Kidney (tissue), 14 donors: ENCODE data around the gene PALLD. TPM values are rescaled to one million over a fixed set of nuclear protein-coding genes. Genes with fewer than 3 reads are reported as not detected.

Experiments used
- DNase-seq, 5 donors: peaks; one replicate each; pipeline ENCODE4 v3.0.0-alpha.2; 2013 to 2020
- FAIRE-seq: peaks from 2 replicates; lab custom pipeline; 2012; peaks lifted over from hg19 to GRCh38; lab: Jason Lieb, UNC
- H3K27ac ChIP-seq, 2 donors: one replicate each; pipeline ENCODE4 v1.7.0; 2013; ENCODE audit warnings: low read depth in 2 of 2, low read length in 2 of 2, inconsistent platforms in 1 of 2
- H3K27me3 ChIP-seq: one replicate; pipeline ENCODE4 v1.7.1; 2013; ENCODE audit warnings: low read length, inconsistent platforms; ENCODE audit not compliant: control insufficient read depth, insufficient read depth
- H3K36me3 ChIP-seq, 3 donors: one replicate each; pipeline versions ENCODE4 v1.7.0 to v1.7.1; 2013; ENCODE audit warnings: low read length in 3 of 3, control low read depth in 1 of 3, inconsistent platforms in 1 of 3; ENCODE audit not compliant: insufficient read depth in 3 of 3, control insufficient read depth in 2 of 3
- H3K4me1 ChIP-seq, 3 donors: one replicate each; pipeline versions ENCODE4 v1.7.0 to v1.7.1; 2013; ENCODE audit warnings: low read length in 3 of 3, inconsistent platforms in 1 of 3, low read depth in 1 of 3; ENCODE audit not compliant: control insufficient read depth in 2 of 3, insufficient read depth in 2 of 3
- H3K4me3 ChIP-seq, 3 donors: one replicate each; pipeline versions ENCODE4 v1.7.0 to v1.8.1; 2013; ENCODE audit warnings: low read length in 3 of 3, control low read depth in 1 of 3, inconsistent platforms in 1 of 3
- H3K9ac ChIP-seq, 3 donors: one replicate each; pipeline versions ENCODE4 v1.7.0 to v1.7.1; 2013; ENCODE audit warnings: low read length in 3 of 3, control low read depth in 1 of 3, inconsistent platforms in 1 of 3
- H3K9me3 ChIP-seq, 3 donors: one replicate each; pipeline versions ENCODE4 v1.7.0 to v1.7.1; 2013; ENCODE audit warnings: low read length in 3 of 3, control low read depth in 1 of 3, inconsistent platforms in 1 of 3; ENCODE audit not compliant: control insufficient read depth in 2 of 3, insufficient read depth in 1 of 3
- intact Hi-C: fragments of 100-400 bp; cut with DNase I; formaldehyde crosslinking; loops from one replicate; pipeline ENCODE4 v1.11.1; 2022
- polyA plus RNA-seq: library from polyadenylated mRNA; stranded (reverse); fragments of 350-450 nt; fragmentation: Illumina TruSeq; extraction: RNeasy Lipid Tissue Mini Kit (QIAGEN cat#74804); gene quantifications from one replicate; pipeline ENCODE4 v1.2.3, GENCODE V29; 2014; ENCODE audit warnings: low read depth, low replicate concordance; ENCODE audit not compliant: insufficient read depth
- total RNA-seq: library from RNA; stranded (reverse); fragmentation: NEBNext Ultra II Directional; extraction: Animal tissue kit (Norgen Biotek cat#: 25700); gene quantifications from one replicate; pipeline ENCODE4 v1.2.1, GENCODE V29; 2021
- TF ChIP-seq, protein P1 (sequence below): IDR thresholded peaks from 3 replicates; pipeline ENCODE4 v1.5.1; 2012; ENCODE audit warnings: mild to moderate bottlenecking, moderate library complexity, borderline replicate concordance; ENCODE audit not compliant: insufficient read depth; ENCODE audit errors: extremely low read depth
- donor health status: control.
- donor health status: control.
- donor health status: control.
- donor health status: control.
- donor health status: control.
- donor health status: DM: yes; HTN: yes; CAD: no.
- donor health status: Normal renal cell carcinoma (clear cell type).

PALLD gene
- total and polyA plus RNA-seq, 2 donors from 2014 or later, result 43.4 to 120 TPM

DNA sequence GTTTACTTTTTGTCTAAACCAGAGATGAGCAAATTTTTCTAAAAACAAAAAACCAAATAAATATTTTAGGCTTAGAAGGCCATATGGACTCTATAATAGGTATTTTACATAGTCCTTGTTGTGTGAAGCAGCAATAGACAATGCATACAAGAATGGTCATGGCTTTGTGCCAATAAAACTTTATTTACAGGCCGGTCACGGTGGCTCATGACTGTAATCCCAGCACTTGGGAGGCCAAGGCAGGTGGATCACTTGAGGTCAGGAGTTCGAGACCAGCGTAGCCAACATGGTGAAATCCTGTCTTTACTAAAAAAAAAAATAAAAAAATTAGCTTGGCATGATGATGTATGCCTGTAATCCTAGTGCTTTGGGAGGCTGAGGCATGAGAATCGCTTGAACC is 285.6 kb downstream of the PALLD start:
- intact Hi-C loops, result no loop called here
- no peak for FAIRE-seq
- H3K4me3 ChIP-seq, result no peak overlapping the region
- no peaks in the 10 kb centered on the region for H3K27me3 ChIP-seq
- TF ChIP-seq, protein P1, sequence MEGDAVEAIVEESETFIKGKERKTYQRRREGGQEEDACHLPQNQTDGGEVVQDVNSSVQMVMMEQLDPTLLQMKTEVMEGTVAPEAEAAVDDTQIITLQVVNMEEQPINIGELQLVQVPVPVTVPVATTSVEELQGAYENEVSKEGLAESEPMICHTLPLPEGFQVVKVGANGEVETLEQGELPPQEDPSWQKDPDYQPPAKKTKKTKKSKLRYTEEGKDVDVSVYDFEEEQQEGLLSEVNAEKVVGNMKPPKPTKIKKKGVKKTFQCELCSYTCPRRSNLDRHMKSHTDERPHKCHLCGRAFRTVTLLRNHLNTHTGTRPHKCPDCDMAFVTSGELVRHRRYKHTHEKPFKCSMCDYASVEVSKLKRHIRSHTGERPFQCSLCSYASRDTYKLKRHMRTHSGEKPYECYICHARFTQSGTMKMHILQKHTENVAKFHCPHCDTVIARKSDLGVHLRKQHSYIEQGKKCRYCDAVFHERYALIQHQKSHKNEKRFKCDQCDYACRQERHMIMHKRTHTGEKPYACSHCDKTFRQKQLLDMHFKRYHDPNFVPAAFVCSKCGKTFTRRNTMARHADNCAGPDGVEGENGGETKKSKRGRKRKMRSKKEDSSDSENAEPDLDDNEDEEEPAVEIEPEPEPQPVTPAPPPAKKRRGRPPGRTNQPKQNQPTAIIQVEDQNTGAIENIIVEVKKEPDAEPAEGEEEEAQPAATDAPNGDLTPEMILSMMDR, result no peak
- DNase-seq, result no peak
- H3K9ac ChIP-seq, result no peak overlapping the region
- H3K27ac ChIP-seq, result no peak overlapping the region
- H3K9me3 ChIP-seq, result no peaks in the 10 kb centered on the region
- peaks cover 0 to under 1% (median 0%) of the 10 kb centered on the region in 3 donors for H3K4me1 ChIP-seq
- no peaks in the 10 kb centered on the region for H3K36me3 ChIP-seq

DNA sequence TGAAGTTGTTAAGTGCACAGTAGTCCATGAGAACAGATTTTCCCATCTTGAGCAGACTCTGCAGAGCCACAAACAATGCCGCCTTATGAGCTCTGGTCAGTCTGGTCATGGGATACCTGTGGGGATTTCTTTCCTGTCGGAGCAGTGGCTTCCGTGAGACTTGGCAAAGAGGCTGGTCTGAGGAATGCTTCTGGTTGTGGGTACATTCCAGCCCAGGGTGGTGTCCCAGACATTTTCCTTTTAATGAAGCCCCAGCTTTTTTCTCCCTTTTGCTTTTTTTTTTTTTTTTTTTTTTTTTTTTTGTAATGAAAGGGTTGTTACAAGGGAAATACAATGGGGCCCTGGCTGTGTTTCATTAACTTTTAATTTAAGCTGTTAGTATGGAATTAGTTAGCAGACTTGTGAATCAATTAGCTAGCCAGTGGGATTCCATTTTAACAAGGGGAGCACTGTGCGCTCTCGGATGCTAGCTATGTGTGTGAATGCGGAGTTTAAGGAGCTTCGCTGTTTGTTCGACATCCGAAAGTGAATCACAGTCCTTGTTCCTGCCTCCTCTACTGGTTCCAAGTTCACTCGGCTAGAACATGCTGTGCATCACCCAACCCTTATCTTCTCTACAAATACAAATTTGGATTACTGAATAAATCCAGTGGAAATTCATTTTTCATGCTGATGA is 288.1 kb downstream of the PALLD start:
- TF ChIP-seq, protein P1, result no peak
- H3K4me3 ChIP-seq, result no peak overlapping the region
- no peak for DNase-seq
- H3K9me3 ChIP-seq, result no peaks in the 10 kb centered on the region
- peaks cover 2 to 3% (median 2%) of the 10 kb centered on the region in 3 donors for H3K4me1 ChIP-seq
- H3K9ac ChIP-seq, result no peak overlapping the region
- no peak overlapping the region for H3K27ac ChIP-seq
- H3K27me3 ChIP-seq, result no peaks in the 10 kb centered on the region
- FAIRE-seq, result no peak
- intact Hi-C loops, result no loop called here
- H3K36me3 ChIP-seq, result no peaks in the 10 kb centered on the region

DNA sequence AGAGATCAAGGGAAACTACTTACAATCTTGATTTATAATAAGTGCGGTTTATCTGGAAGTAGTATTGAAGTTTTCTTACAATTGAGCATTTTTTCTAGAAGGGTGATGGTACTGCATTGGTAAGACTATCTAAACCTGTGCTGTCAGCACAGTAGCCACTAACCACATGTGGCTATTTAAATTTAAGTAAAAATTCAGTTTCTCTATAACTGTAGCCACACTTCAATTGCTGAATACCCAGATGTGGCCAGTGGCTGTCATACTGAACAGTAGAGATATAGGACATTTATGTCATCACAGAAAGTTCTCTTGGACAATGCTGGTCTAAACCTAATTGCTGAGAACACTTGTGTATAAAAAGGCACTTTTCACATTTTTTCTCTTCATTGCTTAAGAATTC is 290.5 kb downstream of the PALLD start:
- TF ChIP-seq, protein P1, result no peak
- H3K27me3 ChIP-seq, result no peaks in the 10 kb centered on the region
- H3K4me3 ChIP-seq, result peak overlapping the region in 1 of 3 donors; percentile 2
- no peak for DNase-seq
- peaks cover 2 to 3% (median 2%) of the 10 kb centered on the region in 3 donors for H3K4me1 ChIP-seq
- intact Hi-C loops, result no loop called here
- H3K9ac ChIP-seq, result no peak overlapping the region
- H3K9me3 ChIP-seq, result no peaks in the 10 kb centered on the region
- no peak overlapping the region for H3K27ac ChIP-seq
- FAIRE-seq, result no peak
- H3K36me3 ChIP-seq, result no peaks in the 10 kb centered on the region
